ENCODE measurements around the gene SRI. TPM values are rescaled to one million over a fixed set of nuclear protein-coding genes. Genes with fewer than 3 reads are reported as not detected.

Gene SRI
- total and polyA plus RNA-seq, 2 donors (not counting 1 experiment from before 2014, with no cell fraction given) = 46.5 to 49.9 TPM

- H3K9me3 ChIP-seq (ENCODE audit: control extremely low read depth in 1 of 3, control insufficient read depth in 2 of 3, insufficient read depth in 1 of 3, low read length in 2 of 3) = no peaks in the 10 kb centered on the region
- H4K20me1 ChIP-seq (ENCODE audit: control insufficient read depth, insufficient read depth, low read length, poor library complexity, severe bottlenecking) = no peaks in the 10 kb centered on the region
- CTCF ChIA-PET = no interaction called here
- H3K4me3 Mint-ChIP-seq = no peak overlapping the region
- no peak overlapping the region for H3K4me2 ChIP-seq (replicated peaks; ENCODE audit: low read depth, low read length, poor library complexity, severe bottlenecking)
- H3K9ac ChIP-seq (ENCODE audit: low read length) = no peak overlapping the region
- WGBS (ENCODE audit: insufficient coverage) = no CpG with 5 or more reads among the region's 1 CpG
- peaks cover 6% of the 10 kb centered on the region for H3K27me3 Mint-ChIP-seq
- H3K4me3 ChIP-seq (ENCODE audit: control extremely low read depth in 1 of 5, extremely low read depth in 1 of 5, insufficient read depth in 1 of 5, low read depth in 2 of 5, low read length in 4 of 5) = no peak overlapping the region
- H3K4me1 ChIP-seq (ENCODE audit: control insufficient read depth in 2 of 2, insufficient read depth in 2 of 2, low read length in 2 of 2) = no peaks in the 10 kb centered on the region
- H3K27ac ChIP-seq (ENCODE audit: low read length in 2 of 2) = no peak overlapping the region
- no peaks in the 10 kb centered on the region for H3K27me3 ChIP-seq (replicated peaks in 1 of 4; ENCODE audit: control extremely low read depth in 1 of 4, control insufficient read depth in 3 of 4, insufficient read depth in 4 of 4, low read length in 3 of 4)
- TF ChIP-seq, protein P1, sequence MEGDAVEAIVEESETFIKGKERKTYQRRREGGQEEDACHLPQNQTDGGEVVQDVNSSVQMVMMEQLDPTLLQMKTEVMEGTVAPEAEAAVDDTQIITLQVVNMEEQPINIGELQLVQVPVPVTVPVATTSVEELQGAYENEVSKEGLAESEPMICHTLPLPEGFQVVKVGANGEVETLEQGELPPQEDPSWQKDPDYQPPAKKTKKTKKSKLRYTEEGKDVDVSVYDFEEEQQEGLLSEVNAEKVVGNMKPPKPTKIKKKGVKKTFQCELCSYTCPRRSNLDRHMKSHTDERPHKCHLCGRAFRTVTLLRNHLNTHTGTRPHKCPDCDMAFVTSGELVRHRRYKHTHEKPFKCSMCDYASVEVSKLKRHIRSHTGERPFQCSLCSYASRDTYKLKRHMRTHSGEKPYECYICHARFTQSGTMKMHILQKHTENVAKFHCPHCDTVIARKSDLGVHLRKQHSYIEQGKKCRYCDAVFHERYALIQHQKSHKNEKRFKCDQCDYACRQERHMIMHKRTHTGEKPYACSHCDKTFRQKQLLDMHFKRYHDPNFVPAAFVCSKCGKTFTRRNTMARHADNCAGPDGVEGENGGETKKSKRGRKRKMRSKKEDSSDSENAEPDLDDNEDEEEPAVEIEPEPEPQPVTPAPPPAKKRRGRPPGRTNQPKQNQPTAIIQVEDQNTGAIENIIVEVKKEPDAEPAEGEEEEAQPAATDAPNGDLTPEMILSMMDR (IDR thresholded peaks at IDR 0.05) = no peak
- no peak for TF ChIP-seq EZH2 (IDR thresholded peaks at IDR 0.05; ENCODE audit: borderline replicate concordance, insufficient read depth, low read depth, low read length, poor library complexity, severe bottlenecking)
- no peaks in the 10 kb centered on the region for H3K4me1 Mint-ChIP-seq
- H3K9me3 Mint-ChIP-seq (ENCODE audit: insufficient read depth) = peaks cover 3% of the 10 kb centered on the region
- POLR2A ChIA-PET = no interaction called here
- H3K79me2 ChIP-seq (ENCODE audit: control insufficient read depth, insufficient read depth, low read length) = no peaks in the 10 kb centered on the region
- no peak for ATAC-seq (ENCODE audit: low read depth)
- DNase-seq = no peak
- no peak overlapping the region for H2AFZ ChIP-seq (ENCODE audit: insufficient read depth, low read depth, low read length, poor library complexity, severe bottlenecking)
- intact Hi-C loops (cut with micrococcal nuclease) = no loop called here
- no peak overlapping the region for H3K27ac Mint-ChIP-seq
- no peaks in the 10 kb centered on the region for H3K36me3 ChIP-seq (replicated peaks in 1 of 2; ENCODE audit: control extremely low read depth in 1 of 2, control insufficient read depth in 1 of 2, extremely low read depth in 1 of 2, insufficient read depth in 2 of 2, low read length in 1 of 2)
Observed at GRCh38 chr7:88156356-88156755, 63.5 kb downstream of the SRI start.

DNA sequence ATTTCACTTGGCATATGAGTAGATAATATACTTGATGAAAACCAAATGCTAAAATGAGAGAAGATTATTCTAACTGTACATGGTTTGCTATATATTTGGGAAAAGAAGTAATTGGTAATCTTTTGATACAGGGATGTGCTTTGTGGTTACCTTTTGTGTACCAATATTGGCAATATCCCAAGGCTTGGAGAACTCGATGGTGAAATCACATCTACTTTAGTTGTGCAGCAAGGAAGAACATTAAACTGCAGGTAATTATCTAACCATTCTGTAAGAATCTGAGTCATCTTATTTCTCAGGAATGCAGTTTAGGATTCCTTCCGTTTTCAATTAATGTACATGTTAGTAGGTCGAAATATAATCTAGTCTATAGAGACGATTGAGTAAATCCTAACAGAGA, 64.1 kb downstream of the SRI start:
- ATAC-seq (ENCODE audit: low read depth) (no peak), DNase-seq (no peak)
- no peak overlapping the region for H3K4me3 Mint-ChIP-seq
- ChIA-PET CTCF (no interaction called here), POLR2A (no interaction called here)
- Histone ChIP-seq H3K9me3 (ENCODE audit: control extremely low read depth in 1 of 3, control insufficient read depth in 2 of 3, insufficient read depth in 1 of 3, low read length in 2 of 3) (no peaks in the 10 kb centered on the region), H3K79me2 (ENCODE audit: control insufficient read depth, insufficient read depth, low read length) (no peaks in the 10 kb centered on the region), H3K4me2 (replicated peaks; ENCODE audit: low read depth, low read length, poor library complexity, severe bottlenecking) (no peak overlapping the region), H4K20me1 (ENCODE audit: control insufficient read depth, insufficient read depth, low read length, poor library complexity, severe bottlenecking) (no peaks in the 10 kb centered on the region), H3K27ac (ENCODE audit: low read length in 2 of 2) (no peak overlapping the region), H2AFZ (ENCODE audit: insufficient read depth, low read depth, low read length, poor library complexity, severe bottlenecking) (no peak overlapping the region), H3K9ac (ENCODE audit: low read length) (no peak overlapping the region), H3K36me3 (replicated peaks in 1 of 2; ENCODE audit: control extremely low read depth in 1 of 2, control insufficient read depth in 1 of 2, extremely low read depth in 1 of 2, insufficient read depth in 2 of 2, low read length in 1 of 2) (no peaks in the 10 kb centered on the region), H3K4me1 (ENCODE audit: control insufficient read depth in 2 of 2, insufficient read depth in 2 of 2, low read length in 2 of 2) (no peaks in the 10 kb centered on the region), H3K4me3 (ENCODE audit: control extremely low read depth in 1 of 5, extremely low read depth in 1 of 5, insufficient read depth in 1 of 5, low read depth in 2 of 5, low read length in 4 of 5) (no peak overlapping the region), H3K27me3 (replicated peaks in 1 of 4; ENCODE audit: control extremely low read depth in 1 of 4, control insufficient read depth in 3 of 4, insufficient read depth in 4 of 4, low read length in 3 of 4) (no peaks in the 10 kb centered on the region)
- TF ChIP-seq, protein P1 (IDR thresholded peaks at IDR 0.05) = no peak
- TF ChIP-seq EZH2 (IDR thresholded peaks at IDR 0.05; ENCODE audit: borderline replicate concordance, insufficient read depth, low read depth, low read length, poor library complexity, severe bottlenecking) = no peak
- no peak overlapping the region for H3K27ac Mint-ChIP-seq
- WGBS (ENCODE audit: insufficient coverage) = 100% methylated on average over 1 of the region's 4 CpGs
- intact Hi-C loops (cut with micrococcal nuclease) = no loop called here
- peaks cover 6% of the 10 kb centered on the region for H3K27me3 Mint-ChIP-seq
- H3K4me1 Mint-ChIP-seq = no peaks in the 10 kb centered on the region
- H3K9me3 Mint-ChIP-seq (ENCODE audit: insufficient read depth) = peaks cover 3% of the 10 kb centered on the region

Other genes with a start within 250 kb of the SRI start
- gene STEAP4, start 86.9 kb upstream of the SRI start, total RNA-seq = not detected in 2 replicates
- 0.03 and 0.04 TPM in 2 replicates for gene STEAP4, start 86.9 kb upstream of the SRI start, polyA plus RNA-seq